Measurements from ENCODE around the gene IFI44.

The IFI44 gene

GRCh38 chr1:78649628-78650027, at the start of gene IFI44:
IFI44 (plus strand) TSS chr1:78649831; CDS start chr1:78650196, 365 bp downstream.
- no peak for DNase-seq

- no peak for DNase-seq
These were observed 48.6 kb upstream of the IFI44 start for GRCh38 chr1:78601068-78601467.

- DNase-seq, result no peak
These were observed 46.4 kb upstream of the IFI44 start for GRCh38 chr1:78603206-78603605.

GRCh38 chr1:78604643-78605042, 45.0 kb upstream of the IFI44 start:
- no peak for DNase-seq

- no peak for DNase-seq
These were observed 43.4 kb upstream of the IFI44 start for GRCh38 chr1:78606274-78606673.

- DNase-seq, result no peak
These were observed 42.2 kb upstream of the IFI44 start for GRCh38 chr1:78607334-78607927.

GRCh38 chr1:78607944-78608343, 41.7 kb upstream of the IFI44 start:
- no peak for DNase-seq

- no peak for DNase-seq
These were observed 32.0 kb upstream of the IFI44 start for GRCh38 chr1:78617615-78618026.

GRCh38 chr1:78619032-78619431, 30.6 kb upstream of the IFI44 start:
- no peak for DNase-seq

- DNase-seq, result no peak
These were observed 30.2 kb upstream of the IFI44 start for GRCh38 chr1:78619446-78619802.

GRCh38 chr1:78619803-78620579, 29.6 kb upstream of the IFI44 start, which contains the start of gene IFI44L:
IFI44L (plus strand) TSS chr1:78620448; CDS start chr1:78627916, 7,468 bp downstream.
- no peak for DNase-seq

GRCh38 chr1:78620666-78621065, 29.0 kb upstream of the IFI44 start:
- DNase-seq, result no peak

- no peak for DNase-seq
These were observed 27.1 kb upstream of the IFI44 start for GRCh38 chr1:78622548-78622947.

- DNase-seq, result no peak
These were observed 25.6 kb upstream of the IFI44 start for GRCh38 chr1:78624035-78624434.

- no peak for DNase-seq
These were observed 22.3 kb upstream of the IFI44 start for GRCh38 chr1:78627321-78627720.

- DNase-seq, result no peak
These were observed 19.0 kb upstream of the IFI44 start for GRCh38 chr1:78630600-78630999.

- no peak for DNase-seq
These were observed 16.4 kb upstream of the IFI44 start for GRCh38 chr1:78633209-78633608.

GRCh38 chr1:78640462-78640861, 9.2 kb upstream of the IFI44 start:
- DNase-seq, result no peak

GRCh38 chr1:78641558-78641957, 8.1 kb upstream of the IFI44 start:
- DNase-seq, result no peak

- DNase-seq, result no peak
These were observed 3.9 kb upstream of the IFI44 start for GRCh38 chr1:78645723-78646122.

- DNase-seq, result no peak
These were observed 2.4 kb upstream of the IFI44 start for GRCh38 chr1:78647238-78647637.

GRCh38 chr1:78650114-78650660, 556 bp downstream of the IFI44 start:
- DNase-seq, result no peak

GRCh38 chr1:78651241-78651640, 1.6 kb downstream of the IFI44 start:
- no peak for DNase-seq

- no peak for DNase-seq
These were observed 2.5 kb downstream of the IFI44 start for GRCh38 chr1:78652019-78652560.
